HG03103 (cell line): ENCODE measurements around the gene UGP2.
"Not testable (repeated sequence)": the region's sequence is repeated elsewhere in the genome, so short reads cannot be mapped to it uniquely, and the experiment has no call there.

ENCODE experiments used
- ATAC-seq: cut with Tn5 transposase; IDR thresholded peaks from one replicate; pipeline ENCODE4 v1.9.1; 2021; ENCODE audit warnings: low read depth; ENCODE audit not compliant: unreplicated experiment

Gene UGP2

DNA sequence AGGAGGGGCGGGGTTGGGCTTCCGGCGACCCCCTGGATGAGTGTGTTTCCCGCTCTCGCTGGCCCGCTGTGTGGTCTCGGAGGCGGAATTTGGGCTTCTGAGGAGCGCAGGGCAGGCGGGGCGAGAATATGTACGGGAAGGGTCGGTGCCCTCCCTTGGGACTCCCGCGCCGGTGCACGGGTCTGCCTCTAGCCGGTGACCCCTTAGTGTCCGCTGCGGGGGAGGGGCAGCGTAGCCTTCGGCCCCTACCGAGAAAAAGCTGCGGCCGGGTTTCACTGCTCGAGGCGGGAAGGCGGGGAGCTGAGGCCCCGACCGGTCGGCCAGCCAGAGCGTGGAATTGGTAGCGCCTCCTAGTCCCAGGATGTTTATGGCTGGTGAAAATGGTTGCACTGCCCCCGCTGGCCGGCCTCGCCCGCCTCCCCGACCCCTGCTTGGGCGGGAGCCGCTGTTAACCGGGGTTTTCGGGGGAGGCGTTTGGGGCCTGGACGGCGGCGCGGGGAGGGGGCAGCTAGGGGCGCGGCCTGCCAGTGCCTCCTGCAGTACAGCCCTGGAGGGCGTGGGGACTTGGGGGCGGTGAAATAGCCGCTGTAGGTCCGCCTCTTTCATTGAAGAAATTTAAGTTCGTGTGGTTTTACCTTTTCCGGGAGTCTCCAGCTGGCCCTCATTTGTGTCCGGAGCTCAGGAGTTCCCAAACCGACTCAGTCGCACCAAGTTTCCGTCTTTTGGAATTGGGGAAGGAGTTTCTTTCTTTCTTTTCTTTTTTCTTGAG, at the start of gene UGP2:
TSS of gene UGP2 (plus strand) at position 643 of the 769 bp plus-strand sequence. CDS start 290 bp downstream, outside the sequence.
- peak; percentile 62 for ATAC-seq

- no peak for ATAC-seq
Observed at GRCh38 chr2:63792530-63792929, 49.2 kb upstream of the UGP2 start.

DNA sequence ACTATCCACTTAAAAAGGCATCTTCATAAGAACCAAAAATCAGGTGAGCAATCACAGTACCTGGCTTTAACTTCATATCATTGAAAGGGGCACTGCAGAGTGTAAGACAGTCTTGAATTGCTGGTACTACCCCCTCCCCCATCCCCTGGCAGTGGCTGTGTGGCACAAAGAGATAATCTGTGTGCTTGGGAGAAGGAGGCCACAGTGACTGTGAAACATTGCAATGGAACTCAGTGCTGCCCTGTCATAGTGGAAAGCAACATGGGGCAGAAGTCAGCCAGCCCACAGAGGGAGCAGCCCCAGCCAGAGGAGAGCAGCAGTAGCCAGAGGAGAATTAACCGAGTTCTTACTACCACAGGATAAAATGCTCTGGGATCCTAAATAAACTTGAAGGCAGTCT, 45.3 kb upstream of the UGP2 start:
- no peak for ATAC-seq

GRCh38 chr2:63796796-63797195, 44.9 kb upstream of the UGP2 start:
- ATAC-seq: no peak

GRCh38 chr2:63801455-63801854, 40.2 kb upstream of the UGP2 start:
- ATAC-seq: no peak

DNA sequence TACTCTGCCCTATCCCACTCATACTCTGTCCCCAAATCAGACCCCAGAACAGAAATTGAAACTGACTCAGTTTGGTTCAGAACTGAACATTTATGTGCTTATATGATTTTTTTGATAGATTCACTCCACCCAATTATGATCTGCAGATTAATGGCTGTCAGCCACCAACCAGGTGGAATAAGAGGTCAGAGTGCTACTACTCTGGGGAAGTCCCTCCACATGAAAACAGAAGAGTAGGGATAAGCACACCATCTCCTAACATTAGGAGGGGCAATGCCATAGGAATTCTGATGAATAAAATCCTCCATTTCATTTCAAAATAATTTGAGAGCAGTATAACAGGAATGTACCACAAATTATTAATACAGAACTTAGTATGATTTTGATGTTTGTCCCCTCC, 36.3 kb upstream of the UGP2 start:
- no peak for ATAC-seq

GRCh38 chr2:63808036-63808435, 33.7 kb upstream of the UGP2 start:
- not testable (repeated sequence) for ATAC-seq

DNA sequence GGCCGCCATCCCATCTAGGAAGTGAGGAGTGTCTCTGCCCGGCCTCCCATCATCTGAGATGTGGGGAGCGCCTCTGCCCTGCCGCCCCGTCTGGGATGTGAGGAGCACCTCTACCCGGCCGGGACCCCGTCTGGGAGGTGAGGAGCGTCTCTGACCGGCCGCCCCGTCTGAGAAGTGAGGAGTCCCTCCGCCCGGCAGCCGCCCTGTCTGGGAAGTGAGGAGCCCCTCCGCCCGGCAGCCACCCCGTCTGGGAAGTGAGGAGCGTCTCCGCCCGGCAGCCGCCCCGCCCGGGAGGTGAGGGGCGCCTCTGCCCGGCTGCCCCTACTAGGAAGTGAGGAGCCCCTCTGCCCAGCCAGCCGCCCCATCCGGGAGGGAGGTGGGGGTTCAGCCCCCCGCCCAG, 32.8 kb upstream of the UGP2 start:
- ATAC-seq: not testable (repeated sequence)

- ATAC-seq: no peak
Observed at GRCh38 chr2:63811063-63811462, 30.6 kb upstream of the UGP2 start.

DNA sequence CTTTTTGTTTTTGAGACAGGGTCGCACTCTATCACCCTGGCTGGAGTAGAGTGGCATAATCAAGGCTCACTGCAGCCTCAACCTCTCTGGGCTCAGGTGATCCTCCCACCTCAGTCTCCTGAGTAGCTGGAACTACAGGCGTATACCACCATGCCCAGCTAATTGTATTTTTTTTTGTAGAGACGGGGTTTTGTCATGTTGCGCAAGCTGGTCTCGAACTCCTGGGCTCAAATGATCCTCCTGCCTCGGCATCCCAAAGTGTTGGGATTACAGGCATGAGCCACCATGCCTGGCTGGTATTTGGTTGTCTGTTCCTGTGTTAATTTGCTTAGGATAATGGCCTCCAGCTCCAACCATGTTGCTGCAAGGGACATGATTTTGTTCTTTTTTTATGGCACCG, 29.8 kb upstream of the UGP2 start:
- not testable (repeated sequence) for ATAC-seq

GRCh38 chr2:63814114-63814513, 27.6 kb upstream of the UGP2 start:
- ATAC-seq: no peak

GRCh38 chr2:63817382-63817781, 24.3 kb upstream of the UGP2 start:
- no peak for ATAC-seq

GRCh38 chr2:63818271-63818670, 23.4 kb upstream of the UGP2 start:
- no peak for ATAC-seq

DNA sequence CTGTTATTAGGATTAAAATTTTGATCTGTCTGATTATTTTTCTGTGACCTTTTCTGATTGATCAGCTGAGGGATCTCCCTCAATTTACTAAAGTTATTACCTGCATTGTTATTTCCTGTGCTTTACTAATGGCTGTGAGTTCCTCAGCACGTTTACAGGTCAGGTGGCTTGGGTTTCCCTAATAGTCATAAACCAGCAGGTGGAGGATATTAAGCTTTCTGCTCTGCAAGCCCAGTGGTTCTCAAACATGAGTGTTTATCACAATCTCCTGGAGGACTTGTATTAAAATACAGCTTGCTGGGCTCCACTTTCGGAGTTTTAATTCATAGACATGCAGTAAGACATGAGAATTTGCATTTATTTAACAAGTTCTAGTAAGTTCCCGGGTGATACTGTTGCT, 22.4 kb upstream of the UGP2 start:
- ATAC-seq: no peak

- no peak for ATAC-seq
Observed at GRCh38 chr2:63819765-63820717, 21.7 kb upstream of the UGP2 start.

- ATAC-seq: no peak
Observed at GRCh38 chr2:63820969-63821368, 20.7 kb upstream of the UGP2 start.

DNA sequence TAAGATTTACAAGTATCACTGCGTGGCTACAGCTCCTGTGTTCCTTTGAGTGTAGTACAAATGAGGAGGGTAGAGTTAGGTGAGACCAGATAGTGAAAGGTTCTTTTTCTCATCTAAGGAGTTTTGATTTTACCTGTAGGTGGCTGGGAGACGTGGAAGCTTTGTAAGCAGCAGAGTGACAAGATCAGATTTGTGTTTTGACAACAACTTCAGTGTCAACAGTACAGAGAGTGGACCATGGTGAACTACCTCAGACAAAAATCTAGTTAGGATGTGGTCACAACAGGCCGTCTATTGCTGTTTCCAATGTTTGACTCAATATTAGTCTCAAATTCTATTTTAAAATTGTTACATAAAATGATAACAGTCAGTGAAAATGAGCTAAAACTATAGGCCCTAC, 20.3 kb upstream of the UGP2 start:
- no peak for ATAC-seq

GRCh38 chr2:63822478-63822877, 19.2 kb upstream of the UGP2 start:
- no peak for ATAC-seq

DNA sequence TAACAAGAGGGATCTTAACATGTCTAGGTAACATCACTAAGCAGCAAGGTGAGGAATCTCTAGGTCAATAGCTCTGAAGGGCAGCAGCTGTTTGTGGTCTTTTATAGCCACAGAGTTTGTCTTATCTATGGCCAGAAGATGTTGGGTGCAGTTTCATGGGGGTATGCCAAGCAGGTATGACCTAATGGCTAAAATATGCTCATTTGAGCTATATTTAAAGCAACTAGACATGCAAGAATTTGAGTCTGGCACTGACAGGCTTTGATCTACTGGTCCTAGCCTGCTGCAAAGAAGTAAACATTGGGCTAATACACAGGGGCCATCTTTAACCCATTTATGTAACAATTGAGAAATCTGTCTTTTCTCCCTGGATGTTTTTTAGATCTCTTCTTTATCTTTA, 13.9 kb upstream of the UGP2 start:
- no peak for ATAC-seq

- ATAC-seq: no peak
Observed at GRCh38 chr2:63831176-63831575, 10.5 kb upstream of the UGP2 start.

DNA sequence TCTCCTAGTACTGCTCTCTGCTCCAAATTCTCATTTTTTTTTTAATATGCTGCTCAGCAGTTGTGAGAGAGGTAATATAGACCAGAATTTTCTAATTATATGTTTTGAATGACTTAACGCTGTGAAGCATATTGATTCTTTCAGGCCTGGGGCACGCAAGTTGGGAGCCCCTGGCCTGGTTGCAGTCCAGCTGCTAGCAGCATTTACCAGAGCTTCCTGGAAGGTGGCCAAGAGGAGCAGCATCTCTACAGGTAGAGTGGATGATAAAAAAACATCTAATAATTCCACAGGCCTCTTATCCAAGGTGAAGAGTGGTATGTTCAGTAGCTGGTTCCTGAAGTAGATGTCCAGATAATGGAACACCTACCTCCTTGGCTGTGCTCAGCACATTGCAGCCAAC, 7.3 kb upstream of the UGP2 start:
- no peak for ATAC-seq
